Activated effector memory CD4-positive, alpha-beta T cell treated with Interleukin-2 at 50 U/mL for 16 hours (primary cell): ENCODE results near the gene ISYNA1.

Experiments
- DNase-seq: peaks from one replicate; pipeline ENCODE4 v3.0.0-alpha.2; 2020

ISYNA1 gene

DNA sequence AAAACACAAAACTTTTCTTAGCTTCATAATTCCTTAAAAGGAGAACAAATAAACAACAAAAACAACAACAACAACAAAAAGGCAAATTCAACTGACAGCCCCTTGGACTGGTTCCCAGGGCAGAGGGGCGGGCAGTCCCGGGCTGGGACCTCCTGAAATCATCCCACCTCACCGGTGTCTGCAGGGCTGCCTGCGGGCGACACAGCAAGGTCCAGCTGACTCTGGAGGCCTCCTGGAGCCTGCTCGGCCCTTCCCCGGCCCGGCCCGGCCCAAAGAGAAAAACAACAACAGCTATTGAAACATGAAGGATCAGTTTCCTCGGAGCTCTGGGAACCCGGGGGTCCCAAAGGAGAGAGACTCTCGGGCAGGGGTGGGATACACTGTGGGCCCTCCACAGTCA lies 5.0 kb upstream of the ISYNA1 start:
- DNase-seq, result no peak

DNA sequence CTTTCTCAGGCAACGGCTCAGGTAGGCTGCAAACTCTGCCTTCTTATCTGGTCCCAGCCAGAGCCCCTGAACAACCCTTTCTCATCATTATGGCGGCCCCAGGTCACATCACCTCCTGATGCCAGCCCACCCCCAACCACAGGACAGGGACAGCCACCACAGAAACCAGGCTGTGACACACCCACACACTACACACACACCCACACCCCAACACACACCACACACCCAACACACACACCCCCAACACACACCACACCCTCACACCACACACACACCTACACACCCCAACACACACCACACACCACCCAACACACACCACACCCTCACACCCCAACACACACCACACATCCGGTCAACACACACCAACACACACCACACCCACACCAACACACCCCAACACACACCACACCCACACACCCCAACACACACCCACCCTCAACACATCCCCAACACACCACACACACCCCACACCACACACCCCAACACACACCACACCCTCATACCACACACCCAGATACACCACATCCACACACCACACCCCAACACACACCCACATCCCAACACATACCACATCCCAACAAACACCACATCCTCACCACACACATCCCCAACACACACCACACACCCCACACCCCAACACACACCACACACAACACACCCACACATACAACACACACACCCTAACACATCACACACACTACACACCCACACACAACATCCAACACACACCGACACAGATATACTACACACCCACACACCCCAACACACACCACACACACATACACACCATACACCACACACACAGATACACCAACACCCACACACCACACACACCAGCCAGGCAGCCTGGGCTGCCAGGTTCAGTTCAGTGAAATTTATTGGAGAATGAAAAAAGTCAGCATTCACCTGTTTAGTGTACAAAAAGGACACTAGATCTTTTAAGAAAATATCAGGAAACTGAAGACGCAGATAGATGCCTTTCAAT lies 4.2 kb upstream of the ISYNA1 start:
- no peak for DNase-seq

DNA sequence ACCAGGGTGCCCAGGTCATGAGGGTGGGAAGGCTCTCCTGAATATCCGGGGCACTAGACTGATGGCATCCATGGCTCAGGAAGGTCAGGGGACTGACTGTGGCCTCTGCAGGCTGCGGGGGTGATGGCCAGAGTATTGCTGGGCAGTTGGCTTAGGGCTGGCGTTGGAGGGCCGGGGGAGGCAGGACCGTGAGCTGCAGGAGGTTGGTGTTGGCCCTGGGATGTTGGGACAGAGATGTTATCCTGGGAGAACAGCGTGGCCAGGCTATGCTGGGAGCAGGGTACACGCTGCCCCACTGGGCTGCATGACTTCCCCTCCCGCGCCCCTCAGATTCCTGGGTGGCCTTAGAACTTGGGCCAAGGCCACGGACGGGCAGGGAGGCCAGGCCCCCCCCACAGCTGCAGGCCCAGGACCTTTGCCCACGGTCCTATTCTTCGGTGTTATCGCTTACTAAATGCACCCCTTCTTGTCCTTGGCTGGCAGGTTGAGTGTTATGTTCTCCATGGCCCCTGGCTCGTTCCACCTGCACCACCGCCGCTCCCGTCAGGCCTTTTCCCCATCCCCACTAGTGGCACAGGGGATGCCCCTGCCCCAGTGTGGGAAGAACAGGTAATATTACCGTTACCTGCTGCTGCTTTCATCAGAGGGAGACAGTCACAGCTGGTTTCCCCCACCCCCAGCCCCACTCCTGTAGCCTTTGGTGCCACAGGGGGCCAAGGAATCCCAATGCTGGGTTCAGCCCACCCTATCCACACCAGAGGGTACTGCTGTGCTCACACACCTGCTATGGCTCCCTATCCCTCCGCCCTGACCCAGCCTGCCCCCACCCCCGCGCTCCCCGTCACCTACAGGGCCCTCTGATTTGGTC lies 3.2 kb upstream of the ISYNA1 start:
- DNase-seq, result no peak

DNA sequence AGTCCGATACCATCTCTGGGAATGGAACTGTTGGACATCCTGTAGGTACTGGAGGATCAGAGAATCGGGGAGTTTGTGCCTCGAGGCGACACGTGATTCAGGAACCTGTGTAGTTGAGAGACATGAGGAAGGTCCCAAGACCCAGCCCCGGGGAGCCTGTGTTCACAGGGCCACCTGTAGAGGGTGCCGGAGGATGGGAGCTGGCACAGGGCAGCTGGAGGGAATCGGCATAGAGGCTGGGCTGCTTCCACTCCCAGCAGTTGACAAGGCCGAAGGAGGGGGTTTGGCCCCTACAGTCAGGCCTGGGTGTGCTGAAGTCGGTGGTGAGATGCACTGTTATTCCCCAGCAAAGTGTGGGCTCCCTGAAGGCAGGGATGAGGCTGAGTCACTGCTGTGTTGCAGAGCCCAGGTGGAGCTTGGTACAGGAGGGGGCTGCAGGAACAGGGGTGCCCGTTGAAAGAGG lies 2.5 kb upstream of the ISYNA1 start:
- DNase-seq, result no peak

DNA sequence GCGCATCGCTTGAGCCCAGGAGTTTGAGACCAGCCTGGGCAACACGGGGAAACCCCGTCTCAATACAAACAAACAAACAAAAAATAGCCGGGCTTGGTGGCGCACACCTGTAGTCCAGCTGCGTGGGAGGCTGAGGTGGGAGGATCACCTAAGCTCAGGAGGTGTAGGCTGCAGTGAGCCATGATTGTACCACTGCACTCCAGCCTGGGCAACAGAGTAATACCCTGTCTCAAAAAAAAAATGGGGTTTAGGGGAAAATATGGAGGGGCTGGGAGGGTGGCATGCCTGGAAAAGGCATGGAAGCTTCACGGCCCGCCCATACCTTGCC lies 1.9 kb upstream of the ISYNA1 start:
- DNase-seq, result no peak

DNA sequence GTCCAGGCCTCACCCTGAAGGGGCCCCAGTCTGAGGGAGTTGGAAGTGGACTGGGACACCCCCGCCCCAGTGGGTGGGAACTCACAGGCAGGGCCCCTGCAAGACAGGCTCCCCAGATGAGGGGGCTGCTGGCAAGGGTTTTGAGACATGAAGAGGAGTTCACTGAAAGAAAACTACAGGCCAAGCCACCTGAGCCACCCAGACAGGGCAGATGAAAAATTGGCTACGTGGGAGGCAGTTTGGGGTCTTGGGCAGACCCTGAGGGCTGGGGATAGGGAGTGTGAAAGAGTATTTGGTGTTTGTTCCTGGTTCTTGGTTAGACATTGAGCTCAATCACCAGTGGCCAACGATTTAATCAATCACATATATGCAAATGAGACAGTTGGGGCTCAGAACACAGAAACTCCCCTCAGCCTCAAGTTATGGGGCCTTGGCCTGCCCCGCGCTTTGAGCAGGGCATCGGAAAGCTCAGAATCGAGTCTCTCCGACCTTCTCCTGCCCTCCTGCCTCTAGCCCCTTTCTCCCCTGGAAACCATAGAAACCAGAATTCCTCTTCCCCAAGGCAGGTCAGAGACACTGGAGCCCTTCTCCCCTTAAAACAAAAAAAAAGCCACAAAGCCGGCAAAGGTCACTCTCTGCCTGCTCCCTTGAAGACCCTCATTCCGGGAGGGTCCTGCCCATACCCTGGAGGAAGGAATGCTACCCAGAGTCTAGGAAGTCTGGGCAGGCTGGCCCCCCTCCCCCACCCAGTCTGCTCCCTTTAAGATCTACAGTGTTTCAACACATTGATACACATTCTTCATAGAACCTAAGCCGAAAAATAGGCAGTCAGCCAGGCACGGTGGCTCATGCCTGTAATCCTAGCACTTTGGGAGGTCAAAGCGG lies 1.3 kb upstream of the ISYNA1 start:
- DNase-seq, result no peak

DNA sequence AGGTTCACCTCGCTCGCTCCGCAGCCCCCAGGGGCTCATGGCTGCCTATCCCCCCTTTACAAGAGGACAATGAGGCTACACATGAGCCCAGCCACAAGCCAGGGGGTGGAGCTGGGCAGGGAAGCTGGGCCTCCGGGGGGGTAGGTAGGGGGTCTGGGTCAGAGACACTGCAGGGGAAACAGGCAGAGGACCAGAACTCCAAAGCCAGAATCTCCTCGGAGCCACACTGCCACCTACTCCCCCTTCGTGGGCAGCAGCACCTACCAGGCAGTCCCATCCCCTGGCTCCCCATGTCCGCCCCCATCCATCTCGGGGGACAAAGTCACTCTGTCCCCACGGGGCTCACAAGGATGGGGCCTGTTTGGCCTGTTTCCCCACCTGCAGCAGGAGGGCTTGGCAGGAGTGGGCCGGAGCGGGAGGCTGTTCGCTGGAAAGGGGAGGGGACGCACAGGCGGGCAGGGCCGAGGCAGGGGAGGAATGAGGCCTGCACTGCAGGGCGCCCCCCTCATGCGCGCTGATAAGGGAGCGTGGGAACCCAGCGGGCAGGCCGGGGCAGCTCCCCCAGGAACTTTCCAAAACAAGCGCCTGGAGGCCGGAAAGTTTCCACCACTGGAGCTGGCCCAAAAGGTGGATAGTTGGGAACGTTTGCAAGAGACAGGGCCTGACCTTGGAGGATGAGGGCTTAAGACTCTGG lies 545 bp upstream of the ISYNA1 start:
- DNase-seq, result no peak

DNA sequence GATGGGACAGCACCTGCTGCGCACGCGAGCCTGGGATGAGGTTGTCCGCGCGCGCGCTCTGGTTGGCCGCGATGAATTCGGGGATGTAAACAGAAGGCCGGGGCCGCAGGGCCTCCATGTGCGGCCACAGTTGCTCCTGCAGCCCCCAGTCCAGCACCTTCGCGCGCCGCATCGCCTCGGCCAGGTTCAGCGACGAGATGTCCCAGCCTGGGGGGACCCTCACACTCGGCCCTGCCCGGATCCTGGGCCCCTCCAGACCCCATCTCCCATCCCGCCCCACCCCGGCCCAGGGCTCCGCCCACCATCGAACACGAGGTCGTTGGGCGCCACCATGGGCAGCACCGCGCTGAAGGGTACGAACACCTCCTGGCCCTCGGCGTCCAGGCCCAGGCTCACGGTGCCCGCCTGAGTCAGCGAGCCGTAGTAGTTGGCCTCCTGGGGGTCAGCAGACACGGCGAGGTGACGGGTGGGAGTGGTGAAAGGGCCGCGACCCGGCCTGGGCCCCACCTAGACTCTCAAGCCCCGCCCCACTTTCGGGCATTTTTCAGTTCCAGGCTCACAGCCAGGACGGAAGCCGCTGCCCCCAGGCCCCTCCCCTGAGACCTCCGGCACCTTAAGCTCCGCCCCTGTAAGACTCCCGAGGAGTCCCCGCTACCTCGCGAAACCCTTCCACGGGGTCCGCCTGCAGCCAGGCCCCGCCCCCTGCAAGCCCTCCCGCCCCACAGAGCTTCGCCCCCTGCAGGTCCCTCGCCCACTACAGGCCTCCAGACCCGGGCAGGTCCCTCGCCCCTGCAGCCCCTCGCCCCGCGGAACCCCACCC lies 1.1 kb downstream of the ISYNA1 start:
- peak; percentile 66 for DNase-seq

DNA sequence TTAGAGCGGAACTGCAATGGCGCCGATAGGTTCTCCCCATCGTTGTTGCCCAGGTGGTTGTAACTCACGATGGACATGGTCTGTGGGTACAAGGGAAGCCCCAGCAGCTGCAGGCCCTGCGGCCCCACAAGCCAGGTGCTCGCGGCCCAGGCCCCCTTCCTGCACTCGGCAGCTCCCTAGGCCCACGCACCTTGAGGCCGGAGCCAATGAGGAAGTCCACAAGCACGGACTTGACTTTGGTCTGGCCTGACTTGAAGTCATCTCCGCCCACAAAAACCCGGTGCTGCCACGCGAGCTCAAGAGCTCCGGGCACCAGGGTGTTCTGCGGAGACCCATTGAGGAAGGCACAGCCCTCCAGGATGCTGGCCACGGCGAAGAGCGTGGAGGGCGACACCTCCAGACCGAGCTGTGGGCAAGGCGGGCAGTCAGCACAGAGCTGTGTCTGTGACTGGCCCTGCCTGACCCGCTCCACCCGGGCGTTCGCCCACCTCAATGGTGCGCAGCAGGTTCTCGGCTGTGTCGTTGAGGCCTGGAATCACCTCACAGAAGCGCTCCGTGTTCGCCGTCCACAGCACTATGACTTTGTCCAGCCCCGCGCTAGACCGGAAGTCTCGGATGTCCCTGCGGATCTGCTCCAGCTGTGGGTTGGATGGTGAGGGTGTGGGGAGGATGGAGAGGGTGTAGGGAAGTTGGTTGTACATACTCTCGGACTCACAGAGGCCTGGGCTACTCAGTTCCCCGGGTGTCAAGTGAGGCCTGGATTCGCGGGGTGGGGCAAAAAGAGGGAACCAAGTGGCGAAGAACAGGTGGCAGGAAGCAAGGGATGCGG lies 1.9 kb downstream of the ISYNA1 start:
- no peak for DNase-seq

DNA sequence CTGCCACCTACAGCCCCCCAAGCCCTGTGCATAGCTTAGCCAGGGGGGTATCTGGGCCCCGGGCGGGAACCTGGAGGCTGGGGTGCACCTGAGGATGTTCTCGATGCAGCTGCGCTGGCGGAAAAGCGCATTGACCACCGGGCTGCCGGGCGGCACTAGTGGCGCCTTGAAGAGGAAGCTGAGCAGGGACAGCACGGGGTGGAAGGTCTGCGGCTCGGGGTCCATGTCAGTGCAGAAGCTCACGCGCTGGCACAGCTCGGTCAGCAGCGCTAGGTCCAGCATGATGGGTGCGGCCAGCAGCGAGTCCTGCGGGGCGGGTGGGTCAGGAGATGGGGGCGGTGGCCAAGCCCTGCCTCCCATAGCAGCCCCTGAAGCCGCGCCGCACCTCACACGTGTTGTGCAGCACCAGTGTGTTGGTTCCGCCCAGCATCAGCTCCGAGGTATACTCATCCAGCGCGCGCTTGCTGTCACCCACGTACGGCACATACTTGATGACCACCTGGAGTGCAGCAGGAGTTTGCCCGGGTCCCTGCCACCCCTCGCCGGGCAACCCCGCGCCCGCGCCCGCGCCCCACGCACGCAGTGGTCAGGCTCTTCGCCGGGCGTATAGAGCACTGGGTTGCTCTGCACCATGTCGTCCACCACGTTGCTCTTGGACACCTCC lies 2.6 kb downstream of the ISYNA1 start:
- no peak for DNase-seq

DNA sequence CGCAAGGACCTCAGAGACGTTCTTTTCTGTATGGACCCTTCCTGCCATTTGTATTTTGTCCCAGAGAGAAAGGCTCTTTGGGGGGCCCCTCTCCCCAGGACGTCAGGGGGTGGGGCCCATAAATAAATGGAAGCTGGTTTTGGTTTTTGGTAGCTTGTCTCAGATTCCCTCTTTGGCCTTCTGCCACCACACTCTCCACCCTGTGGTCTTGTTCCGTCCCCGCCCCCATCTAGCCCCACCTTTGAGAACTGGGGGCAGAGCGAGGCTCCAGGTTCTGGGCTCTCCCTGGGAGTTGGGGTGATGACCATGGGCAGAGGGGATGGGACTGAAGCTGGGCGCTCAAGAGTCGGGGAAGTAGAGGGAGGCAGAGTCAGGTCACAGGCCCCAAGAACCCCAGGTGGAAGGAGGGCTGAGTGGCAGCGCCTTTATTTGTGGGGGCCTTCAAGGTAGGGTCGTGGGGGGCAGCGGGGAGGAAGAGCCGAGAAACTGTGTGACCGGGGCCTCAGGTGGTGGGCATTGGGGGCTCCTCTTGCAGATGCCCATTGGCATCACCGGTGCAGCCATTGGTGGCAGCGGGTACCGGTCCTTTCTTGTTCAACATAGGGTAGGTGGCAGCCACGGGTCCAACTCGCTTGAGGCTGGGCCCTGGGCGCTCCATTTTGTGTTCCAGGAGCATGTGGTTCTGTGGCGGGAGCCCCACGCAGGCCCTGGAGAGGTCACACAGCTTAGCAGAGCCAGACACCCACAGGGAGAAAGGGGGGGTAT lies 3.3 kb downstream of the ISYNA1 start:
- no peak for DNase-seq

DNA sequence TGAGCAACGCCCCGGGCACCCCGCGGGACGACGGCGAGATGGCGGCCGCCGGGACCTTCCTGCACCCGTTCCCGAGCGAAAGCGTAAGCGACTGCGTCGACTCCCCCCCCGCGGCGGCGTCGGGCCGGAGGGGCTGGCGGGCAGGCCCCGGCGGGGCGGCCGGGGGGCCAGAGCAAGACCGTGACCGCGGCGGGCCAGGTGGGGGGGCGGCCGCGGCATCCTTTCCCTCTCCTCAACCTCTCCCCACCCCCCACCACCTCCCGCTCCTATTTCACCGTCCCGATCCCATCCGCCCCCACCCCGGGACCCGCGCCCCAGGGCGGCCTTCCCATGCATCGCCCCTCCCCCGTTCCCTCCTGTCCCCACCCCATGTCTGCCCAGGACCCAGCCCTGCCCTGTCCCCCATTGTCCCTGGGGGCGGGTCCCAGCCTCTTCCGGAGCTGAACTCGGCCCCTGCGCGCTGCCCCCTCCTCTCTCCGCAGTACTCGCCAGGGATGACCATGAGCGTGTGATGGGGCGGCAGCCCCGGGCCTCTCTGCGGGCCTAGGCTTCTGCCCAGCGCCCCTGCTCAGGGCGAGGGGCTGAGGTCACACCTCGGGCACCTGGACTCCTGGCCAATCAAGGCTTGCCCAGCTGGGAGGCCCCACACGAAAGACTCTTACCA lies 4.1 kb downstream of the ISYNA1 start:
- DNase-seq, result no peak

DNA sequence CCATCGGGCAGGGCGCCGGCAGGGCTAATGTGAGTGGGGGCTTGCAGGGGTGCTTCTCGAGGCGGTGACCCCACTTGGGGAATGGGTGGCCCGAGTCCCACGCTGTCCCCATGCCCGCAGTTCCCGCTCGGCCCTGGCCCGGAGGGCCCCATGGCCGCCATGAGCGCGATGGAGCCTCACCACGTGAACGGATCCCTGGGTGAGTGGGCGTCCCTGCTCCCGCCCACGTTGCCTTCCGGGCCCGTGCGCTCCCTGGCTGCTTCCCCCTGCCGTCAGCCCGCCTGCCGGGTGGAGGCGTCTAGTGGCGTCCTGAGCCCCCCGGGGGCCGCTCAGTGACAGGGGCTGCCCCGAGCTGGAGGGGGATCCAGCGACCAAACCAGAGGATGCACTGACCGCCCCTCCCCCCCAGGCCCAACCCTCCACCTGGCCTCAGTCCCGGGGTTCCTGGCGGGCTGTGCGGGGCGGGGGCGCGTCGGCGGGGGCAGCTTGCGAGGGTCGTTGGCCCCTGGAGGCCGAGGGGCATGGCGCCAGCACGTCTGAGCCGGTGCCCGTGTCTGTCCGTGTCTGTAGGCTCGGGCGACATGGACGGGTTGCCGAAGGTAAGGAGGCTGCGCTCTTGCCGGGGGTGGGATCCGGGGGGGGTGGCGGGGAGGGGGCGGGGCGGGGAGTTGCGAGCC lies 4.8 kb downstream of the ISYNA1 start:
- DNase-seq, result no peak

DNA sequence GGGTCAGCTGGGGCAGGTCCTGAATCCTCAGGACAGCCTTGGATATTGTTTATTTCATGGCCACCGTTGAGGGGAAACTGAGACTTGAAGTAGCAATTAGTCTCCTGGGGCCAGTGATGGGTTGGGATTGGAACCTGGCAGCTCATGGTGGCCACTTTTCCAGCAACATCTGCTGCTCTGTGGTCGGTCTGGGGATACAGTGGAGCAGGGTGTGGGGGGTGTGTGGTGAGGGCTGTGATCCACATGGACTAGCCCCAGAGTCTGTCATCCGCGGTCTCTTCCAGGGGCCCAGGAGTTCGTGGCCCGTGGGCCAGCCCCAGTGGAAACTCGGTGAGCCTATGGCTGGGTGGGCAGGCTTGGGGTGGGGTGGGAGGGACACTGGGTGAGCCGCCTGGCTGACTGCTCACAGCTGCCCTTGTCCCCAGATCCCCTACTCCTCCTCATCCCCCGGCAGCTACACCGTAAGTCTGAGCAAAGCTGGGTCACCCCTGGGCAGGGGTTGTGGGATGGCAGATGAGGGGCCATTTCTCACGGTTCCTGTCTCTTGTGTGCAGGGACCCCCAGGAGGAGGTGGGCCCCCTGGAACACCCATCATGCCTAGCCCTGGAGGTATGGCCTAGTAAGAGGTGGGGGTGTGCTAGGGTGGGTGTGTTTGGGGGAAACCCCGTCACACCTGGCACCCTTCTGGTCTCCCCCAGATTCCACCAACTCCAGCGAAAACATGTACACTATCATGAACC lies 5.5 kb downstream of the ISYNA1 start:
- no peak for DNase-seq

DNA sequence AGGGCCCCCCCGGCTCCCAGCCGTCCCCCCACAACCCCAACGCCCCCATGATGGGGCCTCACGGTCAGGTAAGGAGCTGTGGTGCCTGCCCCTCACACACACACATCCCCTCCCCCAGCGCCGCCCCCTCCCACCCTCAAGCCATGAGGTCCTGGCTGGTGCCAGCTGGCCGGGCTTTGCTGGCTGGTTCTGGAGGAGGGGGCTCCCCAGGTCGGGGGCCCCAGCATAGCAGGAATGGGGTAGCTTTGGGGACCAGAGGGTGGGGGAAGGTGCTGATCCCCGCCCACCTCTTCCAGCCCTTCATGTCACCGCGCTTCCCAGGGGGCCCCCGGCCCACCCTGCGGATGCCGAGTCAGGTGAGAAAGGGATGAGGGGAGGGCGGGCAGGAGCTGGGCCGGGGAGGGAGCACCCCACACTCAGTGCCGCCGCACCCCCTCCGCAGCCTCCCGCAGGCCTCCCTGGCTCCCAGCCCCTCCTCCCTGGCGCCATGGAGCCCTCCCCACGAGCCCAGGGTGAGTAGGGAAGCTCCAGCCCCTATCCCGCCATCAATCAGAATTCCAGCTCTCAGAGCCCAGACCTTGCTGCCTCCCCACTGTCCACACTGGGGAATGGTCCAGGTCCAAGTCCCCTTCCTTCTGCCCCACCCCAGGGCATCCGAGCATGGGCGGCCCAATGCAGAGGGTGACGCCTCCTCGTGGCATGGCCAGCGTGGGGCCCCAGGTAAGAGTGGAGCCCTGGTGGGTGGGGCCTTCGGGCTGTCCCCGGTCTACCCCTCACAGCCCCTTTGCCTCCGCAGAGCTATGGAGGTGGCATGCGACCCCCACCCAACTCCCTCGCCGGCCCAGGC lies 6.4 kb downstream of the ISYNA1 start:
- no peak for DNase-seq
